ENCODE measurements around the gene EPB41L4A.

GRCh38 chr5:112142769-112143270, 276.3 kb downstream of the EPB41L4A start:
- TF ChIP-seq CTCF (IDR thresholded peaks at IDR 0.05), result no peak
- TF ChIP-seq POLR2A (IDR thresholded peaks at IDR 0.05), result no peak
- no peak for TF ChIP-seq POLR2AphosphoS5 (IDR thresholded peaks at IDR 0.05)

Data from breast epithelium (tissue), 3 donors.